ENCODE measurements around the gene VWA8. TPM values are rescaled to one million over a fixed set of nuclear protein-coding genes. Genes with fewer than 3 reads are reported as not detected.

The VWA8 gene
- total and polyA plus RNA-seq, 2 experiments from 2014 or later, result 6.3 to 24.6 TPM

DNA sequence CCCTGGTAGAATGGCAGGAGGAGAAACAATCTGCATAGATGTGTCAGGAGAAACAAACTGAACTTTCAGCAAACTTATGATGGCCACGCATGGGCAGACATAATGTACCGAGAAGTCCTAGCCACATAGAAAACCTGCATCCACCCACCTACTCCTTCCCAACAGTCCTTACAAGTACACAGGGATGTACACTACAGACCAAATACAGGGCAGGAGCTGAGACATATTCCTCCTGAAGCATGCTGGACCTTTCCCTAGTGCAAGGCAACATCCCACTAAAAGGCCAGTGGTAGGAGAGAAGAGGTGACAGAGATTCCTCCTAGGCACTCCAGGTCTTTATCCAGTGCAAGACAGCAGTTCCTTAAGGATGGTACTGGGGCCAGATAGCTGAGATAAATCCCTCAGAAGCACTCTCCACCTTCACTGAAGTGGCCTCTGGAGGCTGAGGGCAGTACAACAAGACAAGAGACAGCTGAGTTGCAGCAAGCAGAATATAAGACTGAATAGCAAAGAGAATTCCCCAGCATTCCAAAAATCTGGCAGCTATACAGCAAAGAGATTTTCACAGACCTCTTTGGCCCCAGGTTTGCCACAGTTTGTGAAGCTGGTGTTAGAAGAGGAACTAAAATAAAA is 18.3 kb downstream of the VWA8 start:
- no peaks in the 10 kb centered on the region for H3K27me3 ChIP-seq (ENCODE audit: insufficient read depth)
- Mint-ChIP-seq H3K27ac (no peak overlapping the region), H3K4me3 (no peak overlapping the region), H3K4me1 (peaks cover 10% of the 10 kb centered on the region), H3K9me3 (no peaks in the 10 kb centered on the region), H3K36me3 (ENCODE audit: low read depth) (peaks cover 16% of the 10 kb centered on the region; the same call in 2 of the 3 replicates), H3K27me3 (ENCODE audit: insufficient read depth, low read depth, poor library complexity) (no peaks in the 10 kb centered on the region)
- H3K9me2 ChIP-seq (ENCODE audit: insufficient read depth), result no peaks in the 10 kb centered on the region
- no peak overlapping the region for H3K4me2 ChIP-seq
- peak; percentile 73 for DNase-seq (ENCODE audit: low spot score)
- H3F3A ChIP-seq (replicated peaks; ENCODE audit: low read depth), result no peaks in the 10 kb centered on the region
- peak; percentile 100 for ATAC-seq
- no peak overlapping the region for H3K4me3 ChIP-seq
- peaks cover 24% of the 10 kb centered on the region for H3K79me2 ChIP-seq (replicated peaks; ENCODE audit: insufficient read depth)
- H4K20me1 ChIP-seq (replicated peaks; ENCODE audit: insufficient read depth), result 0 out of 2 replicates have a peak, but pooled peaks cover 5% of the 10 kb centered on the region
- TF ChIP-seq, protein P1, sequence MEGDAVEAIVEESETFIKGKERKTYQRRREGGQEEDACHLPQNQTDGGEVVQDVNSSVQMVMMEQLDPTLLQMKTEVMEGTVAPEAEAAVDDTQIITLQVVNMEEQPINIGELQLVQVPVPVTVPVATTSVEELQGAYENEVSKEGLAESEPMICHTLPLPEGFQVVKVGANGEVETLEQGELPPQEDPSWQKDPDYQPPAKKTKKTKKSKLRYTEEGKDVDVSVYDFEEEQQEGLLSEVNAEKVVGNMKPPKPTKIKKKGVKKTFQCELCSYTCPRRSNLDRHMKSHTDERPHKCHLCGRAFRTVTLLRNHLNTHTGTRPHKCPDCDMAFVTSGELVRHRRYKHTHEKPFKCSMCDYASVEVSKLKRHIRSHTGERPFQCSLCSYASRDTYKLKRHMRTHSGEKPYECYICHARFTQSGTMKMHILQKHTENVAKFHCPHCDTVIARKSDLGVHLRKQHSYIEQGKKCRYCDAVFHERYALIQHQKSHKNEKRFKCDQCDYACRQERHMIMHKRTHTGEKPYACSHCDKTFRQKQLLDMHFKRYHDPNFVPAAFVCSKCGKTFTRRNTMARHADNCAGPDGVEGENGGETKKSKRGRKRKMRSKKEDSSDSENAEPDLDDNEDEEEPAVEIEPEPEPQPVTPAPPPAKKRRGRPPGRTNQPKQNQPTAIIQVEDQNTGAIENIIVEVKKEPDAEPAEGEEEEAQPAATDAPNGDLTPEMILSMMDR (conservative IDR thresholded peaks at IDR 0.05; ENCODE audit: low read depth in 2 of 2), result peak; percentile 46 to 54
- TF ChIP-seq, protein P2, sequence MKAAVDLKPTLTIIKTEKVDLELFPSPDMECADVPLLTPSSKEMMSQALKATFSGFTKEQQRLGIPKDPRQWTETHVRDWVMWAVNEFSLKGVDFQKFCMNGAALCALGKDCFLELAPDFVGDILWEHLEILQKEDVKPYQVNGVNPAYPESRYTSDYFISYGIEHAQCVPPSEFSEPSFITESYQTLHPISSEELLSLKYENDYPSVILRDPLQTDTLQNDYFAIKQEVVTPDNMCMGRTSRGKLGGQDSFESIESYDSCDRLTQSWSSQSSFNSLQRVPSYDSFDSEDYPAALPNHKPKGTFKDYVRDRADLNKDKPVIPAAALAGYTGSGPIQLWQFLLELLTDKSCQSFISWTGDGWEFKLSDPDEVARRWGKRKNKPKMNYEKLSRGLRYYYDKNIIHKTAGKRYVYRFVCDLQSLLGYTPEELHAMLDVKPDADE (IDR thresholded peaks at IDR 0.05), result no peak
- no peak overlapping the region for H3K27ac ChIP-seq (ENCODE audit: low read depth)
- no peaks in the 10 kb centered on the region for H3K36me3 ChIP-seq (ENCODE audit: insufficient read depth)
- no peaks in the 10 kb centered on the region for H3K4me1 ChIP-seq (ENCODE audit: insufficient read depth)
- no peak overlapping the region for H2AFZ ChIP-seq

DNA sequence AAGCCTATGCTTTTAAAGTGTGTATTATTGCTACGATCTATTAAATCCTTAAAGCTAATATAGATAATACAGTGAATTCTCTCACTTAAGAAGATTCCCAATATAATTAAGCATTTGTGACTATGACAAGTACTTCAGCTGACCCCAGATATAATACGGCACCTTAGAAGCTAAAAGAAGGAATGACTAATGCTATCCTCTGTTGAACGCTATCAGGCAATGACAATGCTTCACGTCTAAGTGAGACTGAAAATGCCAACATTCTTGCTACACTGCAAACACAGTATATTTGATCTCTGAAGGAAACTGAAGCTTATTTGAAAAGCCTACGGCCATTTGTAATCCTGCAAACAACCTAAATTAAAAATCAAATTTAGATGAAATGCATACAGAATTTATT is 19.7 kb downstream of the VWA8 start:
- H3K9me3 Mint-ChIP-seq, result no peaks in the 10 kb centered on the region
- H3K27me3 Mint-ChIP-seq (ENCODE audit: insufficient read depth, low read depth, poor library complexity), result no peaks in the 10 kb centered on the region
- Histone ChIP-seq H3K4me1 (ENCODE audit: insufficient read depth) (no peaks in the 10 kb centered on the region), H3K36me3 (ENCODE audit: insufficient read depth) (no peaks in the 10 kb centered on the region), H3K27ac (ENCODE audit: low read depth) (no peak overlapping the region), H3F3A (replicated peaks; ENCODE audit: low read depth) (no peaks in the 10 kb centered on the region), H3K27me3 (ENCODE audit: insufficient read depth) (no peaks in the 10 kb centered on the region), H3K4me2 (no peak overlapping the region), H3K79me2 (replicated peaks; ENCODE audit: insufficient read depth) (peaks cover 24% of the 10 kb centered on the region), H3K9me2 (ENCODE audit: insufficient read depth) (no peaks in the 10 kb centered on the region), H3K4me3 (no peak overlapping the region), H2AFZ (no peak overlapping the region), H4K20me1 (replicated peaks; ENCODE audit: insufficient read depth) (0 out of 2 replicates have a peak, but pooled peaks cover 5% of the 10 kb centered on the region)
- H3K36me3 Mint-ChIP-seq (ENCODE audit: low read depth), result peaks cover 8% of the 10 kb centered on the region; the same call in 2 of the 3 replicates
- ATAC-seq, result no peak
- DNase-seq (ENCODE audit: low spot score), result no peak
- no peak overlapping the region for H3K4me3 Mint-ChIP-seq
- no peak overlapping the region; the same call in 1 of the 2 replicates for H3K27ac Mint-ChIP-seq
- H3K4me1 Mint-ChIP-seq, result peaks cover 10% of the 10 kb centered on the region
- TF ChIP-seq NANOG (IDR thresholded peaks at IDR 0.05; ENCODE audit: borderline replicate concordance) (no peak), EZH2 (IDR thresholded peaks at IDR 0.05; ENCODE audit: low read depth, unreplicated experiment) (no peak), CREB1 (CRISPR knock-in tag; IDR thresholded peaks at IDR 0.05; ENCODE audit: low read depth) (no peak), ZNF114 (CRISPR knock-in tag; IDR thresholded peaks at IDR 0.05) (no peak), ZNF331 (CRISPR knock-in tag; IDR thresholded peaks at IDR 0.05; ENCODE audit: low read depth) (no peak), EZH2phosphoT487 (IDR thresholded peaks at IDR 0.05; ENCODE audit: unreplicated experiment) (no peak), JUNB (IDR thresholded peaks at IDR 0.05; ENCODE audit: unreplicated experiment) (no peak), POLR2AphosphoS5 (IDR thresholded peaks at IDR 0.05; ENCODE audit: low read depth) (no peak)
- TF ChIP-seq, protein P2 (IDR thresholded peaks at IDR 0.05), result no peak
- TF ChIP-seq, protein P1 (conservative IDR thresholded peaks at IDR 0.05; ENCODE audit: low read depth in 2 of 2), result no peak

Data from GM23338 (cell line).